ENCODE measurements around the gene TBC1D9.

DNA sequence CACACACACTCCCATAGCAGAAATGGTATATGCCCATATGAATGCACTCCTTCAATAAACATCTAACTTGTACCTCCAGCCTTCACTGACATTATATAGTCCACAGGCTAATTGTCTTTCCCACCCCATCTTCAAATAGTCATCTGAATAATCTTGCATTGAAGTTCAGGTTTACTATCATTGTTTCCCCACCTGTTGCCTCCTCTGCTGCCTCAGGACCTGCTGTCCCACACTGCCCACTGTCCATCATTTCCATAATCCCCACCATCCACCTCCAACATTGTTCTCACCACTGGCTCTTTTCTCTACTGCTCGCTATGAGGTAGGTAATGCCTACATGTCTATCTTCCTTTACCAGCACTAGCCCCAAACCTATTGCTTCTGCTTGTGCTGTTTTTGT lies 66.1 kb downstream of the TBC1D9 start:
- TF ChIP-seq POLR2A (IDR thresholded peaks at IDR 0.05; ENCODE audit: low read length) (no peak), GATA1 (IDR thresholded peaks at IDR 0.05; ENCODE audit: low read depth, low read length) (no peak)
